K562 (cell line): ENCODE data around the gene NT5C. TPM values are rescaled to one million over a fixed set of nuclear protein-coding genes. Genes with fewer than 3 reads are reported as not detected.

Experiments
- CREM ChIP-seq: IDR thresholded peaks from 2 replicates; pipeline ENCODE4 v1.6.1; 2014; ENCODE audit warnings: antibody characterized with exemption, low read depth
- EHMT2 ChIP-seq: fragments of 450-650 bp; IDR thresholded peaks from 2 replicates; pipeline ENCODE4 v1.6.1; 2018; ENCODE audit warnings: antibody characterized with exemption
- EP300 ChIP-seq: IDR thresholded peaks from 2 replicates; pipeline ENCODE4 v1.6.1; 2012; ENCODE audit warnings: low read length, improper control_type of control experiment
- FOXA3 ChIP-seq, 2 experiments: fragments of 450-650 bp in 1 of 2; sonication (generic) in 1 of 2; formaldehyde crosslinking; IDR thresholded peaks in 1 of 2; conservative IDR thresholded peaks in 1 of 2; 2 replicates each; pipeline versions ENCODE4 v1.4.0 to v1.8.0; 2020 to 2022; ENCODE audit warnings: mild to moderate bottlenecking in 2 of 2, missing genetic modification reagents in 1 of 2
- HLTF ChIP-seq: fragments of 450-650 bp; IDR thresholded peaks from 2 replicates; pipeline ENCODE4 v1.6.1; 2016
- MTA2 ChIP-seq: fragments of 450-650 bp; IDR thresholded peaks from 2 replicates; pipeline ENCODE4 v1.6.1; 2016; ENCODE audit warnings: low read depth
- NBN ChIP-seq: fragments of 450-650 bp; IDR thresholded peaks from 2 replicates; pipeline ENCODE4 v1.6.1; 2016; ENCODE audit warnings: low read depth, mild to moderate bottlenecking
- NCOA6 ChIP-seq: fragments of 450-650 bp; IDR thresholded peaks from 2 replicates; pipeline ENCODE4 v1.6.1; 2017; ENCODE audit warnings: mild to moderate bottlenecking
- TRIM24 ChIP-seq, 2 experiments: fragments of 450-650 bp; IDR thresholded peaks; 2 replicates each; pipeline ENCODE4 v1.6.1; 2016
- ZBTB7A ChIP-seq: IDR thresholded peaks from 2 replicates; pipeline ENCODE4 v1.6.1; 2011; ENCODE audit warnings: low read depth, mild to moderate bottlenecking, low read length, moderate library complexity, borderline replicate concordance; ENCODE audit not compliant: control insufficient read depth
- ZNF407 ChIP-seq: fragments of 450-650 bp; IDR thresholded peaks from 2 replicates; pipeline ENCODE4 v1.6.1; 2016; ENCODE audit warnings: low read depth
- polyA plus RNA-seq, 8 experiments: library from polyadenylated mRNA; depleted of rRNA in 4 of 8; stranded (reverse) in 5 of 8; unstranded in 3 of 8; fragments of >200 nt; fragmentation: Nextera tagmentation in 2 of 8; fragmentation: Illumina TruSeq in 1 of 8; extraction: Ambion mirVana in 2 of 8; extraction: Trizol in 1 of 8; gene quantifications; 2 replicates each; pipeline versions ENCODE4 v1.2.1 to v1.2.3, GENCODE V29; 2011 to 2014; ENCODE audit warnings: inconsistent platforms in 1 of 8, missing spikeins in 1 of 8
- total RNA-seq, 7 experiments: library from RNA; depleted of rRNA in 6 of 7; stranded (reverse); fragments of >200 nt in 6 of 7; fragmentation: Illumina TruSeq in 2 of 7; extraction: Trizol in 2 of 7; gene quantifications; 2 replicates each; pipeline versions ENCODE4 v1.2.1 to v1.2.3, GENCODE V29; 2011 to 2021; ENCODE audit warnings: low replicate concordance in 1 of 7
- TF ChIP-seq, protein P1 (sequence below), 2 experiments: fragments of 150-350 bp in 1 of 2; IDR thresholded peaks; 2 replicates each; pipeline ENCODE4 v1.6.1; 2012 to 2016; ENCODE audit warnings: low read depth in 2 of 2, low read length in 2 of 2, mild to moderate bottlenecking in 1 of 2, moderate library complexity in 1 of 2
- TF ChIP-seq, protein P2 (sequence below): fragments of 450-650 bp; formaldehyde crosslinking; conservative IDR thresholded peaks from 2 replicates; pipeline ENCODE4 v1.4.0; 2022; ENCODE audit warnings: mild to moderate bottlenecking, missing genetic modification characterization

Gene NT5C
- total and polyA plus RNA-seq, 9 of the 15 experiments (the other 6 are each of a cell fraction or from before 2014, with no cell fraction given), result 2.9 to 205 (median 45.0) TPM

GRCh38 chr17:75091855-75092327, 39.7 kb downstream of the NT5C start (continued):
- peak in 1 of 2 experiments; percentile 22; a peak in 1 of 4 replicates for TF ChIP-seq TRIM24 (IDR thresholded peaks at IDR 0.05)
- peak; percentile 46; the same call in 1 of the 2 replicates for TF ChIP-seq ZNF407
- TF ChIP-seq, protein P1, sequence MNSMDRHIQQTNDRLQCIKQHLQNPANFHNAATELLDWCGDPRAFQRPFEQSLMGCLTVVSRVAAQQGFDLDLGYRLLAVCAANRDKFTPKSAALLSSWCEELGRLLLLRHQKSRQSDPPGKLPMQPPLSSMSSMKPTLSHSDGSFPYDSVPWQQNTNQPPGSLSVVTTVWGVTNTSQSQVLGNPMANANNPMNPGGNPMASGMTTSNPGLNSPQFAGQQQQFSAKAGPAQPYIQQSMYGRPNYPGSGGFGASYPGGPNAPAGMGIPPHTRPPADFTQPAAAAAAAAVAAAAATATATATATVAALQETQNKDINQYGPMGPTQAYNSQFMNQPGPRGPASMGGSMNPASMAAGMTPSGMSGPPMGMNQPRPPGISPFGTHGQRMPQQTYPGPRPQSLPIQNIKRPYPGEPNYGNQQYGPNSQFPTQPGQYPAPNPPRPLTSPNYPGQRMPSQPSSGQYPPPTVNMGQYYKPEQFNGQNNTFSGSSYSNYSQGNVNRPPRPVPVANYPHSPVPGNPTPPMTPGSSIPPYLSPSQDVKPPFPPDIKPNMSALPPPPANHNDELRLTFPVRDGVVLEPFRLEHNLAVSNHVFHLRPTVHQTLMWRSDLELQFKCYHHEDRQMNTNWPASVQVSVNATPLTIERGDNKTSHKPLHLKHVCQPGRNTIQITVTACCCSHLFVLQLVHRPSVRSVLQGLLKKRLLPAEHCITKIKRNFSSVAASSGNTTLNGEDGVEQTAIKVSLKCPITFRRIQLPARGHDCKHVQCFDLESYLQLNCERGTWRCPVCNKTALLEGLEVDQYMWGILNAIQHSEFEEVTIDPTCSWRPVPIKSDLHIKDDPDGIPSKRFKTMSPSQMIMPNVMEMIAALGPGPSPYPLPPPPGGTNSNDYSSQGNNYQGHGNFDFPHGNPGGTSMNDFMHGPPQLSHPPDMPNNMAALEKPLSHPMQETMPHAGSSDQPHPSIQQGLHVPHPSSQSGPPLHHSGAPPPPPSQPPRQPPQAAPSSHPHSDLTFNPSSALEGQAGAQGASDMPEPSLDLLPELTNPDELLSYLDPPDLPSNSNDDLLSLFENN (IDR thresholded peaks at IDR 0.05; ENCODE audit: low read depth in 2 of 2, low read length in 2 of 2), result no peak
- TF ChIP-seq MTA2, result peak; percentile 55
- TF ChIP-seq NBN, result 0 out of 2 replicates have a peak, but pooled peaks have one; percentile 44
- no peak for TF ChIP-seq NCOA6
- no peak for TF ChIP-seq EP300
- no peak for TF ChIP-seq CREM
- TF ChIP-seq EHMT2, result peak; percentile 50; the same call in 1 of the 2 replicates
- TF ChIP-seq, protein P2, sequence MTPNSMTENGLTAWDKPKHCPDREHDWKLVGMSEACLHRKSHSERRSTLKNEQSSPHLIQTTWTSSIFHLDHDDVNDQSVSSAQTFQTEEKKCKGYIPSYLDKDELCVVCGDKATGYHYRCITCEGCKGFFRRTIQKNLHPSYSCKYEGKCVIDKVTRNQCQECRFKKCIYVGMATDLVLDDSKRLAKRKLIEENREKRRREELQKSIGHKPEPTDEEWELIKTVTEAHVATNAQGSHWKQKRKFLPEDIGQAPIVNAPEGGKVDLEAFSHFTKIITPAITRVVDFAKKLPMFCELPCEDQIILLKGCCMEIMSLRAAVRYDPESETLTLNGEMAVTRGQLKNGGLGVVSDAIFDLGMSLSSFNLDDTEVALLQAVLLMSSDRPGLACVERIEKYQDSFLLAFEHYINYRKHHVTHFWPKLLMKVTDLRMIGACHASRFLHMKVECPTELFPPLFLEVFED (CRISPR knock-in tag), result 0 out of 2 replicates have a peak, but pooled peaks have one; percentile 7
- 0 out of 2 replicates have a peak, but pooled peaks have one; percentile 13 for TF ChIP-seq ZBTB7A
- TF ChIP-seq HLTF, result peak; percentile 80; the same call in 1 of the 2 replicates
- TF ChIP-seq FOXA3 (CRISPR knock-in tag; conservative IDR thresholded peaks at IDR 0.05 in 1 of 2, IDR thresholded peaks at IDR 0.05 in 1 of 2), result peak in 1 of 2 experiments; percentile 82; a peak in 1 of 4 replicates
